Endometrial microvascular endothelial cells (primary cell): ENCODE measurements around the gene METTL25. TPM values are rescaled to one million over a fixed set of nuclear protein-coding genes. Genes with fewer than 3 reads are reported as not detected.

Experiments used
- in situ Hi-C: cut with HindIII; loops from 2 replicates; pipeline ENCODE4 v1.10.0; 2017; ENCODE audit warnings: low sequenced_read_pairs, low pct_unique_long_range_greater_than_20kb; ENCODE audit errors: inconsistent ontology term
- total RNA-seq: library from RNA; depleted of rRNA; stranded (reverse); fragments of >200 nt; gene quantifications from one replicate; pipeline ENCODE4 v1.2.3, GENCODE V29; 2015; ENCODE audit errors: inconsistent ontology term

METTL25 gene
- total RNA-seq, 1 donor from 2014 or later, result 8.4 TPM

DNA sequence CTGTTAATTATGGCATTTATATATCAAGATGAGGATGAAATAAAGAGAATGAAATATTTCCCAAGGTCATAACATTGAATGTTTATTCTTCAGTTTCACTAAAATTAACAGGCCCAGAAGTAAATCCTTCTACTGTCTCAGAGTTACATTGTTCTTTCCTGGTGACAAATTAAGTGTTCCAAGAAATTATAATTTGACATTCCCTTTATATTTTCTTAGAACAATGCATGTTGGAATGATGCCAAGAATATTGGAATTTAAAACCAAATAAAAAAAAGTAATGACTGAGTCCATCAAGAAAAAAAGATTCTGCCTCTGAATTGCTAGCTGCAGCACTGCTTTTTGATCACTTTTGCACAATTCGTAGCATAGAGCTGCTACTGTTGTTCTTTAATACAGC, 152.1 kb downstream of the METTL25 start:
- in situ Hi-C loops, result no loop called here

DNA sequence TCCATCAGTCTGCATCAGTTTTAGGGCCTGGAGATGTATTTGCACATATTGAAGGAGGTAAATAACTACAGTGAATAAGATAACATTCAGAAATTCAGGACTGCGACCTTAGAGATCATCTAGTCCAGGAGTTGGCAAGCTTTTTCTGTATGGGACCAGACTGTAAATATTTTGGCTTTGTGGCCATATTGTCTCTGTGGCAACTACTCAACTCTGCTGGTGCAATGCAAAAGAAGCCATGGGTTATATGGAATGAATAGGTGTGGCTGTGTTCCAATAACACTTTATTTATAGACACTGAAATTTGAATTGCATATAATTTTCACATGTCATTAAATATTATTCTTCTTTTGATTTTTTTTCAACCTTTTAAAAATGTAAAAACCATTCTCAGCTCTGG, 156.6 kb downstream of the METTL25 start:
- in situ Hi-C loops, result no loop called here

DNA sequence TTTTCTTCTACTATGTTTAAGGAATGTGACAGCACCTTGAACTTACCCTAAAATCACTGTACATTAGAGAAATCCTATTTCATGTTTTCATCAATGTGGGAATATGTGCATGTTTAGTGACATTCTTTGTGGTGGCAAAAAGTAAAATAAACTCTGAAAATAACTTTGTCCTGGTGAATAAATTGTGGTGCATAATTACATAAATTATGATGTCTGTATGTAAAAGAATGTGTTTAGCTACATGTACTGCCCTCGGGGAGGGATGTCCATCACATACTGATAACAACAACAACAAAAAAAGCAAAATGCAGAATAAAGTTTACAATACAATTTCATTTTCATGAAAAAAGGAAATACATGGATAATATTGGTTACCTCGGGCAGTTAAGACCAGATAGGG, 157.3 kb downstream of the METTL25 start:
- in situ Hi-C loops, result no loop called here

DNA sequence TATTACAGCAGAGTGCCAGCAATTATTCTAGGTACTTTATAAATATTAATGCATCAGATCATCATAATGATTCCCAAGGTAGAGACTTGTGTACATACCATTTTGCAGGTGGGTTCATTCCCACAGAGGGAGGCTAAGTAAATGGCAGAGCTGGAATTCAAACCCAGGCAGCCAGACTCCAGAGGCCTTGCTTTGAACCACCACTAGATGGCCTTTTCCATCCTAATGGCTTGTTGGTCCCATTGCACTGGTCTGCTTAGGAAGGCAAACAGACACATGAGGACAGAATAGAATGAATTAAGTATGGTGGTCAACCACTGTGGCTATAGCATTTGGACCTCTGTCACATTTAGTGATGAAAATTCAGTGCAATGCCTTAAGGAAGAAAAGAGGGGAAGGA, 158.7 kb downstream of the METTL25 start:
- in situ Hi-C loops, result no loop called here

DNA sequence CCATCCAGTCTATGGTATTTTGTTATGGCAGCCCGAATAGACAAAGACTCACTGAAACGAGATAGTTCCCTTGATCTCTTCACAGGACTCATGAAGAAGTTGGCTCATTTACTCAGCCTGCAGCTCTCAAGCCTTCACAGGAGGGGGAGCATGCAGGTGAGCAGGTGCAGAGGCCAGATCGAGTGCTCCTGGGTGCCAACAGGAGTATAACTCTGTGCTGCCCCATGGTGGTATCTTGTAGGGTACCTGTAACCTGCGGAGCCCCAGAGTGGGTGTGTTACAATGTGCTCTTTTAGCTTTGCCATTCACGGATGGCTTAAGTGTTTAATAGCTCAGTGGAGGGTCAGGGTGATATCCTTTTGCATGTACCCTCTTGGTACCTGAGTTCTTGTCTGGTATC, 159.5 kb downstream of the METTL25 start:
- in situ Hi-C loops, result no loop called here

DNA sequence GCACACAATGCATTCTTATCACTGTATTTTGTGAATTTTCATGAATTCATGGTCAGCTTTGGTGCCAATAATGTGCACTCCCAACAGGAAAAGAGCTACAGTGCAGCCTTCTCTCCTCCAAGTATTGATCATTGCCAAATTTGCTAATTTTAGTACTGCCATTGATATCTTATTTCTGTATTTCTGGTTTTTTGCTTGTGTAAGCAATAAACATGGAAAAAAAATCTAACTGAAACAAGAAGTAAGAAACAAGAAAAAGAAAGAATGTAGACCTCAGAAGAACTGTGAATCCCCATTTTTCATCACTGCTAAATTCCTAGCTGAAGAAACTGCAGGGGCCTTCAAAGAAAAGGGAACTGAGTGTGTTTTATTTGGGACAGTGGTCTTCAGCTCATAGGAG, 161.2 kb downstream of the METTL25 start:
- in situ Hi-C loops, result no loop called here

DNA sequence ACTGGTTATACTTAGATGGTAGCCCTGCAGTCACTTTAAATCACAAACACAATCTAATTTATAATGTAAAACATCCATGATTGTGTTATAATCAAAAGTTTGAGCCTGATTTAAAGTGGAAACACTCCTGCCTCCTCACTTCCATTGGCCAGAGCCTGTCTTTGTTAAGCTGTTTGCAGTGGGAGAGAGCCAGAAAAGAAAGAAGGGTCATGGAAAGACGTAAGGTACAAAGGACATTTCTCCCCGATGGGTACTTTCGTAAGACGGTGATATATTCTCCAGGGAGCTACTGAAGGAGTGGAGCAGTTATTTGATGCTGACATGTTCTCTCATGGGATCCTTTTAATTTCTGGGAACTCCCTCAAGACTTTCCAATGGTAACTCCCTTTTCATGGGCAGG, 164.0 kb downstream of the METTL25 start:
- in situ Hi-C loops, result no loop called here

DNA sequence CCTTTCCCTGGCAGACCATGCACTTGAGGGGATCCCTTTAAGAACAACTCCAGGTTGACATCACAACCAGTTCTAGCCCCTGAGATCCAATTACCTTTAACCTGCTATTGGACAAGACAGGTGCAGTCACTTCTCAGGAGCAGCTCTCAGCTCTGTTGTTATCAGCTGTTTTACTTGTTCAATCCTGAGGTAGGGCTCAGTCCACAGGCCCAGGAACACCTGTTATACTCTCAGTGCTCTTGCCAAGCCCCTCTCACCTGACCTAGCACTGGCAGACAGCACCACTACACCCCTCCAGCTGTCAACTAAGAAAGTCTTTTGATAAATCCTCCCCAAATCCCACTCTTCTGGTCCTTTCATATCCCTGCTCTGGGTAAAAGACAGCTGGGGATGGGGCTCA, 164.4 kb downstream of the METTL25 start:
- in situ Hi-C loops, result no loop called here

DNA sequence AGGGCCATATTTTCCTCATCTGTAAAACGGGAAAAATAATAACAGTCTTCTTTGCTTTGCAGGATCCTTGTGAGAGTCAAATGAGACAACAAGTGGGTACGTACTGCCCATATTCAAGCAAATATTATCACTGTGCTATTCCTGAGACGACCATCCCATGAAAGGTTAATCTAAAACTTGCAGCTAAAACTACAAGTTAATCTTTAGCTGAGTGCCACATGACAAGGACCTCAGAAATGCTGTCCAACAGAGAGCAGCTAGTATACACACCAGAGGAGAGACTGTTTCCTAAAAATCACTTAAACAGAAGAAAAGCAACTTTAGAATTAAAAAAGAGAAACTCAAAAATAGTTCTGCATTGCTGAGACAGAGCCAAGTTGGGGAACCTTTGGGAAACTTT, 165.7 kb downstream of the METTL25 start:
- in situ Hi-C loops, result no loop called here

DNA sequence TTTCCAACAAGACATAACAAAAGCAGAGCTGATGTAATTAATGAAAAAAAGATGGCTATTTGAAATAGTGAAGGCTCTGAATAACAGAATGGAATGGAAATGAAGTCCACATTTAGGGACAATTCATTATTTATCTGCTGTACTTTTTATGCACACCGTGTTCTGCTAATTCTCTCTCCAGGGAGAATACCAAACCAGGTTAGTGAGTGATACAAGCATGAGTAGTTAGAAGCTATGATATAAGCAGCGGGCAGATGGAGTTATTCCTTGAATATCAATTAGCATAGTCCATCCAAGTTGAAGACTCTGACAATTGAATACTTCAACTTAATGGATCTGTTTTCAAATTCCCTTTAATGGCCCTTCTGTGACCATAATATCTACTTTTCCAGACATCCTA, 166.3 kb downstream of the METTL25 start:
- in situ Hi-C loops, result no loop called here

DNA sequence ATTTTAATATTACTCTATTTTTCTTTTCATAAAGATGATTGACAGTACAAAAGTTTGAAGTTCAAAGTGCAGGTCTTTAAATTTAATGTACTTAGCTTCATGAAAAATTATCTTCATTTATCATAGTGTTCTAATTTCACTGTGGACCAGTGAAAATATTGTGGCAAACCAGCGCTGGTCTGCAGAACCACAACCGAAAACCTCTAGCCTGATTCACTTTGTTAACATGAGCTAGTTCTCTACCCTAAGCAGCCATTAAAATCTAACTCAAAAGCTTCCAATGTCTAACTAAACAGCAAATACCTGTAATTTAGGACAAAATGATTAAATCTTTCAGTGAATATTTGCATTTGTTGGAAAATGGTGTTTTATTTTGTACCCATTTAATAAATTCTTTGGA, 167.3 kb downstream of the METTL25 start:
- in situ Hi-C loops, result no loop called here

DNA sequence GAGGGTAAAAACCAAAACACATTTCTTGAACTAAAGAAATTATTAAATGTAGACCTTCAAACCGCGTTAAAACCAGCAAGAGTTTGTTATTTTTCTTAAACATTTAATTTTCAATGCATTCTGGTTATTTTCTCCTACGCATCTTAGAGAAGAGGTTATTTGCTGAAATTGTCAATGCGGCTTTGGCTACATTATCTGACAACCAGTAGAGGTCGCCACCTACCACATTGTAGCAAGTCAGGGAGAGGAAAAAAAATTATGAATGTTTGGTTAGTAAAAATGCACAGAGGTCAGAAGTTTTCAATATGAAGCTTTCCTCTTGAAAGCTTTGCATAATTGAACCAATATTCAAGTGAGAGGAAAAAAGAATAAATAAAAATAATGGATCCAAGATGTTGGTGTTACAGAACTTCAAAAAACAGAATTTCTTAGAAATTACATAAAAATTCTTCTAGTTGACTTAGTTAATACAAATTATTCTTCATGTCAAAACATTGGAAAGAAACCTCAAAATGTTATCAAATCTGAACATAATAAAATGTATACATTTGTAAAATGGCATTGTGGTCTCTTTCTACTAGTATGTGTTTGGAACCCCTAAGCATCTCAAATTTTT, 168.9 kb downstream of the METTL25 start:
- in situ Hi-C loops, result no loop called here

Other genes with a start within 250 kb of the METTL25 start
- gene CCDC59, start 142 bp upstream of the METTL25 start, total RNA-seq, result 54.4 TPM